ENCODE data around the gene SAMD4B.
"Not testable (repeated sequence)": the region's sequence is repeated elsewhere in the genome, so short reads cannot be mapped to it uniquely, and the experiment has no call there.

The SAMD4B gene

GRCh38 chr19:39341719-39342604, at the start of gene SAMD4B:
Gene SAMD4B (plus strand): TSS chr19:39342421. CDS start chr19:39356894, 14,473 bp downstream.
- DNase-seq, result peak; percentile 95

GRCh38 chr19:39293394-39293793, 48.8 kb upstream of the SAMD4B start:
- no peak for DNase-seq

GRCh38 chr19:39296055-39296645, 46.1 kb upstream of the SAMD4B start, which contains the start of gene IFNL1:
Gene IFNL1 (plus strand): TSS chr19:39296407. CDS start chr19:39296422, 15 bp downstream.
- DNase-seq, result no peak

DNA sequence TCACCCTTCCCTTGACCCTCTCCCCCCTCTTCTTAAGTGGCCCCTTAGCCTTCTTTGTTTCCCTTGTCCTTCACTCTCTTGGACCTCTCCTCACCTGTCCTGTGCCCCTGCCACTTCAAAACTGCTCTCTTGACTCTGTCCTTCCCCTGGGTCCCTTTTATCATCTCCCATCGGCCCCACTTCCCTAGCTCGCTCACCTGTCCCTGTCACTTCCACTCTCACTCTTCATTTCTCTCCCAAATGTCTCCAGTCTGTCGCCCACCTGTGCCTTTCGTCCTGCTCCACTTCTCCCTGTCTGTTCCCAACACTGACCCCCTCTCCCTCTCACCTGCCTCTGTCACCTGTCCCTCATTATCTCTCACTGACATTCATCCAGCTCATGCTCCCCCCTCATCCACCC, 45.3 kb upstream of the SAMD4B start:
- DNase-seq, result no peak

GRCh38 chr19:39297931-39298634, 44.1 kb upstream of the SAMD4B start:
- DNase-seq, result no peak

DNA sequence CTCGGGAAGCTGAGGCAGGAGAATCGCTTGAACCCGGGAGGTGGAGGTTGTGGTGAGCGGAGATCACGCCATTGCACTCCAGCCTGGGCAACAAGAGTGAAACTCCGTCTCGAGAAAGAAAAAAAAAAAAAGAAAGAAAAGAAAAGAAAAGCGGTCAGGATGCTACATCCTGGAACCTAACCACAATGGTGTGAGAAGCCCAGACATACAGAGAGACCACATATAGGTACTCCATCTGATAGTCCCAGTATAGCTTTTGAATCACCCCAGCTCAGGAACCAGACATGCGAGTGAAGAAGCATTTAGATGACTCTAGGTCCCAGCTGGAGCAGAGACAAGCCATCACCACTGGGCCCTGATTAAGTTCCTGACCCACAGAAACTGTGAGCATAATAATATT, 42.8 kb upstream of the SAMD4B start:
- DNase-seq, result no peak

DNA sequence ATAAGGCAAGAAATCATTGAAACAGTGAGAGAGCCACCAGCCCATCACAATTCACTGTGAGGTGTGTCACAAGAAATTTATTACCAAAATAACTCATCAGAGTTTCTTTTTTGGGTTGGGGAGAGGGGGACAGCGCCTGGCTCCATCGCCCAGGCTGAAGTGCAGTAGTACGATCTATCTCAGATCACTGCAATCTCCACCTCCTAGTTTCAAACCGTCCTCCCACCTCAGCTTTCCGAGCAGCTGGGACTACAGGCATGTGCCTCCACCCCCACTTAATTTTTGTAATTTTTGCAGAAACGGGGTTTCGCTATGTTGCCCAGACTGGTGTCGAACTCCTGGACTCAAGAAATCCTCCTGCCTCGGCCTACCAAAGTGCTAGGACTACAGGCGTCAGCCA, 42.4 kb upstream of the SAMD4B start:
- no peak for DNase-seq

DNA sequence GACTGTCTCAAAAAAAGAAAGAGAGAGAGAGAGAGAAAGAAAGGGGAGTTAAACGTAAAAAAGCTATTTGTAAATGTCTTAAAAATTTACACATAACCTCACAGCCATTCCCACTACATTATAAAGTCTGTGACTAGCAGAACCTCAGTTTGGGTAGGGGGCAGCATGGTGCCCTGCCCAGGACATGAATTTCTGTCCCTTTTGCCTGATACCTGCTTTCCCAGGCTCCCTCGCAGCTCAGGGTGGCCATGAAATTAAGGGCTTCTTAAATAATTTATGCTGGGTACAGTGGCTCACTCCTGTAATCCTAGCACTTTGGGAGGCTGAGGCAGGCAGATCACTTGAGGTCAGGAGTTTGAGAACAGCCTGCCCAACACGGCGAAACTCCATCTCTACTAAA, 41.2 kb upstream of the SAMD4B start:
- DNase-seq, result no peak

DNA sequence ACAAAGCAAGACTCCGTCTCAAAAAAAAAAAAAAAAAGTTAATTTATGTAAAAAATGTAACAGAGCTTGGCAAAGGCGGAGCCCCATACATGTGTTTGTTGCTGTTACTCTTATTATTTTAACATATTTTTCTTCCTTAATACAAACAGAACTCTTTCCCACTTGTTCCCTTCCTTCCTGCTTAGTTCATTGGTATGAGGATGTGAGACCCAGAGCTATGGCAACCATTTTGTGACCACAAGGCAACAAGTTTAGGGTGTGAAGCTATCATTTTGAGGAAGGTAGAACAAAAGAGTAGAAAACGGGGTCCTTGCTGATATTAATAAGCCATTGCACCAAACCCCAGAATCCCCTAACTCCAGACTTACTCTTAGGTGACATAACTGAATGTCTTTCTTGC, 40.7 kb upstream of the SAMD4B start:
- DNase-seq, result no peak

DNA sequence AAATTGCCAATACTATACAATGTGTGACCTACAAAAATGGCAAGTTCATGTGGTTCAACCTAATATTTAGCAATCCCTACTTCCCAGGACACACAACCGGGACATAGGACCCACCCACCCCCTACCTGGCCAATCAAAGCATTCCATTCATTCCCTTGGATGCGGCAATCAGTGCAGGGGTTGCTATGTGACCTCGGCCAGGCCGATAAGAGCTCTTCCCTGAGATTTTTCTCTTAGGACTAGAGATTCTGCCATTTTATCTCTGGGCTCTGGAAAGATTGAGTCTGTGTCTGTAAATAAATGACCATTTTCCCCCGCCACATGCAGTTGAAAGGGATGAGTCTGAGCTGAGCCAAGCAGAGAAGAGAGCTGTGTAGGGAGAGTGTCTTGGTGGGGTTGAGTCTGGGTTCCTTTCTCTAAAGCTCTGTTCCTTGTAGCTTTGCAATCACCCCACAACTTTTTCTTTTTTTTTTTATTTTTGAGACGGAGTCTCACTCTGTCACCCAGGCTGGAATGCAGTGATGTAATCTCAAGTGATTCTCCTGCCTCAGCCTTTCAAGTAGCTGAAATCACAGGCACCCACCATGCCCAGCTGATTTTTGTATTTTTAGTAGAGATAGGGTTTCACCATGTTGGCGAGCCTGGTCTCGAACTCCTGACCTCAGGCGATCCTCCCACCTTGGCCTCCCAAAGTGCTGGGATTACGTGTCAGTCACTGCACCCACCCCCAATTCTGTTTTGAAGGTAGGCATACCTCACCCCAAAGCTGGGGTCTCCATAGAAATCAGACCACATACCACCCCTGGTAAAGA, 38.6 kb upstream of the SAMD4B start:
- DNase-seq, result no peak

- DNase-seq, result no peak
These were observed 38.1 kb upstream of the SAMD4B start for GRCh38 chr19:39304185-39304513.

- no peak for DNase-seq
These were observed 37.3 kb upstream of the SAMD4B start for GRCh38 chr19:39304701-39305571.

DNA sequence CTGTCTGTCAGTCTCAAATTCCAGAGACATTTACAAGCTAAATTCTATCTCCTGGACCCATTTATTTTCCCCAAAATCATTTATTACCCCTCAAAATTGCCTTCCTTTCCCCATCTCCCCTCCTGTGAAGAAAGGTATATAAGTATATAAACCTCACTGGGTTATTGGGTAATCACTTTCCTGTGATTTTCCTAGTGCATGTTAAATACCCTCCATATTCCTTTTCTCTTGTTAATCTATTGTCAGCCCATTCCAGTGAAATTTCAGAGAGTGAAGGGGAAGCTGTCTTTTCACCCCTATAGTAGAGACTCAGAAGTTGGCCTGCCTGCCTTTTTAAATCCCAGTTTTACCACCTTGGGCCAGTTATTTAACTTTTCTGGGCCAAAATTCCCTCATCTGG, 36.1 kb upstream of the SAMD4B start:
- no peak for DNase-seq

- peak; percentile 20 for DNase-seq
These were observed 35.0 kb upstream of the SAMD4B start for GRCh38 chr19:39307046-39307821.

DNA sequence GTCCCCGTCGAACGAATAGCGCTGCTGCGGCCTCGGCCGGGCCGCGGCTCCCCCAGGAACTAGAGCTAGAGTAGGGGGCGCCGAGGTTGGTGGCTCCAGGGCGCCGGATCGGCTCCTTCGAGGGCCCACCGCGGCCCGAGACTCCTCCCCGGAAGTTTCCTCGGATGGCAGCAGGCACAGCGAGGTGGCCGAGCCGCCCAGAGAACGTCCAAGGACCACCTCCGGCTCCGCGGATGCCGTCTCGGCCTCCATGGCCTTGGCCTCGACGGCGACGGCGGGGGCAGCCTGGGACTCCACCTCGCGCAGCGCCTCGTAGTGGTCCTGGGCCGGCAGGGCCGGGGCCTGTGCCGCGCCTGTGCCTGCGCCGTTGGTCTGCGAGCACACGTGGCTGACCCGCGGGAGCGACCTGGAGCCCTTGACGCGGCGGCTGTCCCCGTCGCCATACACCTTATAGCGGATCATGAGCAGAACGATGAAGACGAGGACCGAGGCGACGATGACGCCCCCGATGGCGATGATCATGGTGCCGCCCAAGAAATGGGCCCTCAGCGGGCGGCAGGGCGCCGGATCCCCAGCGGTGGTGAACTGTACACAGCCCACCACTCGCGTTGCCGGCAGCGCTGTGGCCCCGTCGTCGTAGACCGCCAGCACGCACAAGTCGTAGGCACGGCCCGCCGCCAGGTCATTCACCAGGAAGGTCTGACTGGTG, 34.2 kb upstream of the SAMD4B start:
- DNase-seq, result no peak

DNA sequence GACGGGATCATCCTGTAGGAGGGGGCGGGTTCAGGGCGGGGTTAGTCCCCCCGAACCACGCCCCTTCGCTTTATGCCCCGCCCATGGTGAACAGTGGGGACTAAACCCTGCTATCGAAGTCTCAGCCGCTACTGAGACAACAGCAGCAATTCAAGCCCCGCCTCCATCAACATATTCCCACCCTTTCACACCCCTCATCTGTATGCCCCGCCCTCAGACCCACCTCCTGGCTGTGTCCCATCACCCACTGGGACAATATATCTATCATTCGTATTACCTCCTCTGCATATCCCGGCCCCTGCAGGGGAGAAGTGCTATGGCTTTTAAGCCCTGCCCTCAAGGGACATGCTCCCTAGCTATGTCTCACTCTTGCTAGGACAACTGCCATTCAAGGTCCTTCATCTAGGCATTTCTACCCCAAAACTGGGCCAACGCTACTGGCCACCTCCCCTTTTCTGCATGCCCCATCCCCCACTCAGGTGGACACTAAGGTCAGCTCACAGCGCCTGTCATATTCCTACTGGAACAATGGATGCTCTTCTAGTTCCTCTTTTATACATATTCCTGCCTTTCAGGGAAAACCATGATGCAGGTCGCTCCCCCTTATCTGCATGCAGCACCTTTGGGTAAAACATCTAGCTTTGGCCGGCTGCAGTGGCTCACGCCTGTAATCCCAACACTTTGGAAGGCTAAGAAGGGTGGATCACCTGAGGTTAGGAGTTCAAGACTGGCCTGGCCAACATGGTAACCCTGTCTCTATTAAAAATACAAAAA, 33.5 kb upstream of the SAMD4B start:
- no peak for DNase-seq

DNA sequence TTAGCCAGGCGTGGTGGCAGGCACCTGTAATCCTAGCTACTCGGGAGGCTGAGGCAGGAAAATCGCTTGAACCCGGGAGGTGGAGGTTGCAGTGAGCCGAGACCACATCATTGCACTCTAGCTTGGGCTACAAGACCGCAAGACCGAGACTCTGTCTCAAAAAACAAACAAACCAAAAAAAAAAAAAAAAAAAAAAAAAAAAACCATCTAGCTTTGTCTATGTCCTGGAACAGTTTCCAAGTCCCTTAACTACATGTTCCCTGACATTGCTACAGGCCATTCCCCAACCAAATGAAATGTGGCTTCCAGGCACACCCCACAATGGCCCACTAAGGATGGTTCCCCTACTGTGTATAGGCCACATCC, 32.9 kb upstream of the SAMD4B start:
- DNase-seq, result not testable (repeated sequence)

GRCh38 chr19:39310558-39311311, 31.5 kb upstream of the SAMD4B start:
- no peak for DNase-seq
